Measurements from ENCODE around the gene CACNA1A.
A peak's percentile ranks its signal among the peaks of the same experiment; 100 is the strongest.
"Not testable (repeated sequence)": the region's sequence is repeated elsewhere in the genome, so short reads cannot be mapped to it uniquely, and the experiment has no call there.

The CACNA1A gene

GRCh38 chr19:13492128-13492527 lies 14.2 kb downstream of the CACNA1A start:
- no peak for DNase-seq

- no peak for DNase-seq
Observed at GRCh38 chr19:13487985-13488384, 18.3 kb downstream of the CACNA1A start.

- no peak for DNase-seq
Observed at GRCh38 chr19:13484166-13484565, 22.1 kb downstream of the CACNA1A start.

GRCh38 chr19:13483215-13483614 lies 23.1 kb downstream of the CACNA1A start:
- DNase-seq: no peak

GRCh38 chr19:13478576-13478975 lies 27.7 kb downstream of the CACNA1A start:
- DNase-seq: no peak

GRCh38 chr19:13476071-13476470 lies 30.2 kb downstream of the CACNA1A start:
- DNase-seq: no peak

GRCh38 chr19:13475044-13475443 lies 31.2 kb downstream of the CACNA1A start:
- DNase-seq: no peak

- no peak for DNase-seq
Observed at GRCh38 chr19:13466697-13467096, 39.6 kb downstream of the CACNA1A start.

- no peak for DNase-seq
Observed at GRCh38 chr19:13463296-13463695, 43.0 kb downstream of the CACNA1A start.

- DNase-seq: no peak
Observed at GRCh38 chr19:13461536-13461935, 44.7 kb downstream of the CACNA1A start.

GRCh38 chr19:13460045-13460444 lies 46.2 kb downstream of the CACNA1A start:
- DNase-seq: no peak

- DNase-seq: no peak
Observed at GRCh38 chr19:13459351-13459750, 46.9 kb downstream of the CACNA1A start.

- no peak for DNase-seq
Observed at GRCh38 chr19:13451434-13451995, 54.8 kb downstream of the CACNA1A start.

GRCh38 chr19:13447978-13448377 lies 58.3 kb downstream of the CACNA1A start:
- DNase-seq: no peak

GRCh38 chr19:13441810-13442512 lies 64.3 kb downstream of the CACNA1A start:
- DNase-seq: peak; percentile 35

- no peak for DNase-seq
Observed at GRCh38 chr19:13437919-13438618, 68.2 kb downstream of the CACNA1A start.

GRCh38 chr19:13436352-13436751 lies 69.9 kb downstream of the CACNA1A start:
- DNase-seq: no peak

GRCh38 chr19:13430790-13431582 lies 75.3 kb downstream of the CACNA1A start:
- peak; percentile 33 for DNase-seq

- DNase-seq: no peak
Observed at GRCh38 chr19:13429563-13429962, 76.7 kb downstream of the CACNA1A start.

GRCh38 chr19:13428352-13428751 lies 77.9 kb downstream of the CACNA1A start:
- no peak for DNase-seq

- no peak for DNase-seq
Observed at GRCh38 chr19:13427273-13428051, 78.8 kb downstream of the CACNA1A start.

- DNase-seq: not testable (repeated sequence)
Observed at GRCh38 chr19:13425875-13426274, 80.4 kb downstream of the CACNA1A start.

- no peak for DNase-seq
Observed at GRCh38 chr19:13425151-13425550, 81.1 kb downstream of the CACNA1A start.

All from activated gamma-delta T cell treated with Interleukin-2 at 50 U/mL for 16 hours (primary cell).